ENCODE results near the gene VCX3B. TPM values are rescaled to one million over a fixed set of nuclear protein-coding genes. Genes with fewer than 3 reads are reported as not detected.
A peak's percentile ranks its signal among the peaks of the same experiment; 100 is the strongest.
"Not testable (repeated sequence)": the region's sequence is repeated elsewhere in the genome, so short reads cannot be mapped to it uniquely, and the experiment has no call there.

VCX3B gene
- total and polyA plus RNA-seq, 11 donors = 0.36 TPM; not detected in 10

DNA sequence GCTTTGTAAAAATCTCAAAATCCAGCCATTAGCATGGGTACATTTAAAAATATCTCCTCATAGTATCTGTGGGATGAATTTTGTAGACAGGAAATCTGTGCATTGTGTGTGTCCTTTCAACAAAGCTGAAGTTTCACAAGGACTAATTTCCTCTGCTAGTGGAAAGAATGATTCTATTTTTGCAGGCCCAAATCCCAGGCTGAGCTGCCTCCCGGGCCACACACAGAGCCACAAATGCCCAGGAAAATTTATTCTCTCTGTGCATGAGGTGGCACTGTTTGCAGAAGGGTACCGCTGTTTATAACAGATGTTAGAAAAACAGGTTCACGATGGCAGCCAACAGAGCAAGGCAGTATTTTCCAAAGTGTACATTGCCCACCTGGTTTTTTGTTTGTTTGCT, 11.0 kb upstream of the VCX3B start:
- ATAC-seq = peak in 2 of 4 donors; percentile 38 to 62
- no peaks in the 10 kb centered on the region for H3K27me3 ChIP-seq
- TF ChIP-seq, protein P1, sequence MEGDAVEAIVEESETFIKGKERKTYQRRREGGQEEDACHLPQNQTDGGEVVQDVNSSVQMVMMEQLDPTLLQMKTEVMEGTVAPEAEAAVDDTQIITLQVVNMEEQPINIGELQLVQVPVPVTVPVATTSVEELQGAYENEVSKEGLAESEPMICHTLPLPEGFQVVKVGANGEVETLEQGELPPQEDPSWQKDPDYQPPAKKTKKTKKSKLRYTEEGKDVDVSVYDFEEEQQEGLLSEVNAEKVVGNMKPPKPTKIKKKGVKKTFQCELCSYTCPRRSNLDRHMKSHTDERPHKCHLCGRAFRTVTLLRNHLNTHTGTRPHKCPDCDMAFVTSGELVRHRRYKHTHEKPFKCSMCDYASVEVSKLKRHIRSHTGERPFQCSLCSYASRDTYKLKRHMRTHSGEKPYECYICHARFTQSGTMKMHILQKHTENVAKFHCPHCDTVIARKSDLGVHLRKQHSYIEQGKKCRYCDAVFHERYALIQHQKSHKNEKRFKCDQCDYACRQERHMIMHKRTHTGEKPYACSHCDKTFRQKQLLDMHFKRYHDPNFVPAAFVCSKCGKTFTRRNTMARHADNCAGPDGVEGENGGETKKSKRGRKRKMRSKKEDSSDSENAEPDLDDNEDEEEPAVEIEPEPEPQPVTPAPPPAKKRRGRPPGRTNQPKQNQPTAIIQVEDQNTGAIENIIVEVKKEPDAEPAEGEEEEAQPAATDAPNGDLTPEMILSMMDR (IDR thresholded peaks at IDR 0.05) = no peak
- TF ChIP-seq POLR2A (IDR thresholded peaks at IDR 0.05) = no peak
- intact Hi-C loops (cut with DNase I) = no loop called here
- H3K9me3 ChIP-seq = no peaks in the 10 kb centered on the region
- H3K36me3 ChIP-seq = no peaks in the 10 kb centered on the region
- peak in 1 of 5 donors; percentile 6 for DNase-seq
- H3K4me3 ChIP-seq = no peak overlapping the region
- H3K27ac ChIP-seq = peak overlapping the region in 4 of 12 donors; percentile 13 to 45 (median 24)
- WGBS, 4 donors = 26 to 39% (median 31%) methylated on average over 3 of the region's 3 CpGs
- peaks cover 0 to 16% (median 4%) of the 10 kb centered on the region in 12 donors for H3K4me1 ChIP-seq

DNA sequence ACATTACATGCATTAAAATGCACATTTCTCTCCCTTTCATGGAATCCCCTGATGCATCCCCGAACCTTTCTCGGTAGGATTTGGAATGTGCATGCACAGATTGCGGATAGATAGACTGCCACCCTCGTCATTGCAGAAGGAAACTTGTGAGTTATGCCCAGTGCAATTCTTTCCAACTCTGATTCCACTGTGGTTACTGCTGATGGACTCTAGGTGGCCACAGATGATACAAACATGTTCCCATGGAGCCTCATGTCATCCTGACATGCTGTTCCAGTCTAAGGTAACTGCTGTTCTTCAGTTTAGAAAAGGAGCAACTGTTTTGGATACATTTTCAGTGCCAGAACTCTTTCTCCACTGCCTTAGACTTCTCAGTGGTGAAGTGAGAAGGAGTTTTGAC, 9.1 kb upstream of the VCX3B start:
- no peak overlapping the region for H3K4me3 ChIP-seq
- intact Hi-C loops (cut with DNase I) = no loop called here
- WGBS, 4 donors = 67 to 97% (median 93%) methylated on average over 4 of the region's 4 CpGs
- H3K27ac ChIP-seq = no peak overlapping the region
- ATAC-seq = no peak
- no peaks in the 10 kb centered on the region for H3K9me3 ChIP-seq
- DNase-seq = no peak
- TF ChIP-seq, protein P1 (IDR thresholded peaks at IDR 0.05) = no peak
- TF ChIP-seq POLR2A (IDR thresholded peaks at IDR 0.05) = no peak
- H3K27me3 ChIP-seq = no peaks in the 10 kb centered on the region
- H3K36me3 ChIP-seq = no peaks in the 10 kb centered on the region
- peaks cover 0 to 16% (median 4%) of the 10 kb centered on the region in 12 donors for H3K4me1 ChIP-seq

DNA sequence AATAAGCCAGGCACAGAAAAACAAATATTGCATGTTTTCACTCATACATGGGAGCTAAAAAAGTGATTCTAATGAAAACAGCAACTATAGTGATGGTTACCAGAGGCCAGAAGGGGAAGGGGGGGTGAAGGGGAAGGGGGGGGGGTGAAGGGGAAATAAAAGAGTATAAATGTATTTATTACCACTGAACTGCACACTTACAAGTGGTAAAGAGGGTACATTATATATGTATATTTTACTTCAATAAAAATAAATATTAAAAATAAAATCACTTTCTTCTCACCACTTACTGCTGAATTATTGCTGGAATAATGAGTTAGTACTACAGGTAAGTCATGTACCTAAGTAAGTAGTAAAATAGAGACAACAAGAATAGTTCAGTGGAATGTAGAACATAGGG, 2.1 kb upstream of the VCX3B start:
- no peaks in the 10 kb centered on the region for H3K36me3 ChIP-seq
- DNase-seq (no peak), ATAC-seq (no peak)
- TF ChIP-seq POLR2A (IDR thresholded peaks at IDR 0.05) = no peak
- TF ChIP-seq, protein P1 (IDR thresholded peaks at IDR 0.05) = no peak
- H3K4me1 ChIP-seq = no peaks in the 10 kb centered on the region
- intact Hi-C loops (cut with DNase I) = no loop called here
- no peaks in the 10 kb centered on the region for H3K27me3 ChIP-seq
- no peak overlapping the region for H3K4me3 ChIP-seq
- H3K9me3 ChIP-seq = no peaks in the 10 kb centered on the region
- no peak overlapping the region for H3K27ac ChIP-seq

DNA sequence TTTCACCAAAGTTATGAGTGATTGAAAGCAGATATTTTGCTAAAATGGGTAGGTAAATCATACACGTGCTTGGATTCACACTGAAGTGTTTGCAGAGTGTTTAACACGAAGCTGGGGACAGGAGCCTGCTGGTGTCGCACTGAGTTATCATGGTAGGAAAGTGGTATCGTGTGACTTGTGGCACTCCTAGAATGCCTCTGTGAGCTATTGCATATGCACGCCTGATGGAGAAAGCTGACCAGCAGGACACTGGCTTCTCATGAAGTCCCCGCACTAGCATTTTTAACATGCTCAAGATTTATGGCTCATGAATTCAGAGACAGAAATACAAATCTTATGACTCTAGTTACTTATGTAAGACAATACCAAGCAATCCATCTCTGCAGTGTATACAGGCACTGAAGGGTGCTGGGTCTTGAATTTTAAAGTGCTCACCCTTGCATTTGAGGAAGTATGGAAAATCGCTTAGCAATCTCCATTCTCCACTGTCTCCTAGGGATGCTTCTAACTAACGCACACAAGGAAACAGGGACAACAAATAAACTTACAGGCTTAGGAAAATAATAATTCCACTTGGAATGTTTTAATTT, 19.8 kb downstream of the VCX3B start:
- no peak for DNase-seq
- ATAC-seq = no peak

DNA sequence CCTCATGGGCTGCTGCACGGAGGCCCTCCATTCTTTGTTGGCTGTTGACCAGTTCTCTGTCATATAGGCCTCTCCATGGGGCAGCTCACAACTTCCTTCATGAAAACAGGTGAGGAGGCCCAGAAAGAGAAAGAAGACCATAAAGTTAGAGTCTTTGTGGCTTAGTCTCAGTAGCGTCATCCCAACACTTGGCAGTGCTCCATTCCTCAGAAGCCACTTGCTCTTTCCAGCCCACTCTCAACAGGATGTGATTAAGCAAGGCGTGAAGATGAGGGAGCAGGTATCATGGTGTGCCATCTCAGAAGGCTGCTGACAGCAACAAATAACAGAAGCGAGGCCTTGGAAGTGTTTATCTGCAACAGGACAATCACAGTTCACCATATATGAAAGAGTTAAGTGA, 30.4 kb downstream of the VCX3B start:
- H3K4me3 ChIP-seq; H3K27me3 ChIP-seq; ATAC-seq; H3K36me3 ChIP-seq; DNase-seq; H3K27ac ChIP-seq; H3K4me1 ChIP-seq; H3K9me3 ChIP-seq; intact Hi-C loops (cut with DNase I): not testable (repeated sequence)
- 63 to 78% (median 73%) methylated on average over 4 of the region's 4 CpGs for WGBS, 4 donors

More for the DNA sequence above, 19.8 kb downstream of the VCX3B start:
- Histone ChIP-seq H3K4me3 (no peak overlapping the region), H3K9me3 (no peaks in the 10 kb centered on the region), H3K27me3 (no peaks in the 10 kb centered on the region), H3K4me1 (no peaks in the 10 kb centered on the region), H3K36me3 (no peaks in the 10 kb centered on the region), H3K27ac (no peak overlapping the region)
- TF ChIP-seq, protein P1 (IDR thresholded peaks at IDR 0.05) = no peak
- no peak for TF ChIP-seq POLR2A (IDR thresholded peaks at IDR 0.05)
- intact Hi-C loops (cut with DNase I) = no loop called here
- 49 to 58% (median 54%) methylated on average over 7 to 8 of the region's 8 CpGs for WGBS, 4 donors

All from heart left ventricle (tissue), 16 donors.